Smooth muscle cell (in vitro differentiated cells): ENCODE measurements around the gene CWF19L2. TPM values are rescaled to one million over a fixed set of nuclear protein-coding genes. Genes with fewer than 3 reads are reported as not detected.

Experiments used
- DNase-seq: peaks from one replicate; lab custom pipeline; 2025; ENCODE audit not compliant: unreplicated experiment; lab: John Stamatoyannopoulos, UW
- H2AFZ ChIP-seq: fragments of 200-600 bp; sonication (generic); 2 replicates; pipeline ENCODE4 v1.6.0; 2016; ENCODE audit warnings: antibody characterized with exemption, low read depth, mild to moderate bottlenecking
- H3F3A ChIP-seq: fragments of 200-600 bp; sonication (generic); 2 replicates; pipeline ENCODE4 v1.6.0; 2017; ENCODE audit warnings: antibody characterized with exemption, low read depth
- H3K27ac ChIP-seq: fragments of 200-600 bp; sonication (generic); 2 replicates; pipeline ENCODE4 v1.5.1; 2016; ENCODE audit warnings: low read depth, mild to moderate bottlenecking
- H3K27me3 ChIP-seq: fragments of 200-600 bp; sonication (generic); 2 replicates; pipeline ENCODE4 v1.6.1; 2016; ENCODE audit warnings: low read depth, mild to moderate bottlenecking
- H3K36me3 ChIP-seq: fragments of 200-600 bp; sonication (generic); 2 replicates; pipeline ENCODE4 v1.5.1; 2016; ENCODE audit warnings: low read depth
- H3K4me1 ChIP-seq: fragments of 200-600 bp; sonication (generic); 2 replicates; pipeline ENCODE4 v1.5.1; 2016; ENCODE audit warnings: low read depth
- H3K4me2 ChIP-seq: fragments of 200-600 bp; sonication (generic); 2 replicates; pipeline ENCODE4 v1.6.0; 2016; ENCODE audit warnings: mild to moderate bottlenecking
- H3K4me3 ChIP-seq: fragments of 200-600 bp; sonication (generic); 2 replicates; pipeline ENCODE4 v1.5.1; 2016; ENCODE audit warnings: mild to moderate bottlenecking
- H3K79me2 ChIP-seq: fragments of 200-600 bp; sonication (generic); 2 replicates; pipeline ENCODE4 v1.6.0; 2016; ENCODE audit warnings: low read depth, mild to moderate bottlenecking
- H3K9ac ChIP-seq: fragments of 200-600 bp; sonication (generic); 2 replicates; pipeline ENCODE4 v1.6.0; 2016; ENCODE audit warnings: low read depth
- H3K9me3 ChIP-seq: fragments of 200-600 bp; sonication (generic); replicated peaks from 2 replicates; pipeline ENCODE4 v1.5.1; 2016; ENCODE audit warnings: low read depth
- H4K20me1 ChIP-seq: fragments of 200-600 bp; sonication (generic); 2 replicates; pipeline ENCODE4 v1.6.0; 2016; ENCODE audit warnings: low read depth
- WGBS: methylation state at CpG from one replicate; pipeline ENCODE4 v1.1.7; 2016; ENCODE audit warnings: low lambda C conversion rate; 5-methylcytosine and 5-hydroxymethylcytosine counted together
- polyA plus RNA-seq: library from polyadenylated mRNA; unstranded; fragments of >200 nt; fragmentation: Nextera tagmentation; extraction: Ambion mirVana; gene quantifications from 2 replicates; pipeline ENCODE4 v1.2.1, GENCODE V29; 2016
- total RNA-seq: library from RNA; depleted of rRNA; stranded (reverse); fragments of >200 nt; gene quantifications from 2 replicates; pipeline ENCODE4 v1.2.3, GENCODE V29; 2014
- TF ChIP-seq, protein P1 (sequence below): fragments of 200-600 bp; sonication (generic); IDR thresholded peaks from 2 replicates; pipeline ENCODE4 v1.5.1; 2017; ENCODE audit warnings: borderline replicate concordance, mild to moderate bottlenecking, antibody characterized with exemption; ENCODE audit not compliant: insufficient read depth, poor library complexity, severe bottlenecking

The CWF19L2 gene
- total and polyA plus RNA-seq, 2 experiments from 2014 or later = 4.2 to 17.6 TPM

DNA sequence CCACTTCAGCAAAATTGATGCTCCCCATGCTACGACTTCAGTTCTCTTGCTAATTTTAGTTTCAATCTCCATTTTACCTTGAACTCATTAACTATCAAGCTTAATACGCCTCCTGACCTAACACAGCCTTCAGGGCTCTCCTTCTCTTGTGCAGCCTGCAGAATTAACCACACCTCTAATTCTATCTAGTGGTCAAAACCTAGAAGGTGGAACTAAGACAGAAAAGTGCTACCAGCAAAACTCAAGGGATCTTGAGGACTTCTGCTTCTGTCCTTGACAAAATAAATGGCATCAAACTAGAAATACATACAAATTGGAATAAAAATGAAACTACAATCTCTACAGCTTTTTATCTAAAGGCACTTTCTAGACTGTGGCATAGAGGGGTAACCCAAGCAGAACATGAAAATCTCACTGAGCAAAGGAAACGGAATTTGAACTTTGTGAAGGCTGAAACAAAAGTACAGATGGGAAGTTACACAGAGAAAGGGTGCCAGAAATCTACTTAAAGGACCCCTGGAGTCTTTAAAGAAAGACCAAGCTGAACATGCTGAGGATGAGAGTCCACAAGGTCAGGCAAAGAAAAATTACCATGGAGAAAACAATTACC lies 10.7 kb downstream of the CWF19L2 start:
- WGBS = over 99% methylated on average over 3 of the region's 3 CpGs
- Histone ChIP-seq H3K27ac (no peak overlapping the region), H3K4me1 (no peaks in the 10 kb centered on the region), H3K9me3 (no peaks in the 10 kb centered on the region), H3K36me3 (peaks cover 1% of the 10 kb centered on the region), H3K9ac (no peak overlapping the region), H2AFZ (no peak overlapping the region), H3K4me2 (no peak overlapping the region), H3K4me3 (no peak overlapping the region), H3K79me2 (peaks cover 34% of the 10 kb centered on the region), H3K27me3 (no peaks in the 10 kb centered on the region), H3F3A (no peaks in the 10 kb centered on the region), H4K20me1 (no peaks in the 10 kb centered on the region)
- DNase-seq = no peak
- TF ChIP-seq, protein P1, sequence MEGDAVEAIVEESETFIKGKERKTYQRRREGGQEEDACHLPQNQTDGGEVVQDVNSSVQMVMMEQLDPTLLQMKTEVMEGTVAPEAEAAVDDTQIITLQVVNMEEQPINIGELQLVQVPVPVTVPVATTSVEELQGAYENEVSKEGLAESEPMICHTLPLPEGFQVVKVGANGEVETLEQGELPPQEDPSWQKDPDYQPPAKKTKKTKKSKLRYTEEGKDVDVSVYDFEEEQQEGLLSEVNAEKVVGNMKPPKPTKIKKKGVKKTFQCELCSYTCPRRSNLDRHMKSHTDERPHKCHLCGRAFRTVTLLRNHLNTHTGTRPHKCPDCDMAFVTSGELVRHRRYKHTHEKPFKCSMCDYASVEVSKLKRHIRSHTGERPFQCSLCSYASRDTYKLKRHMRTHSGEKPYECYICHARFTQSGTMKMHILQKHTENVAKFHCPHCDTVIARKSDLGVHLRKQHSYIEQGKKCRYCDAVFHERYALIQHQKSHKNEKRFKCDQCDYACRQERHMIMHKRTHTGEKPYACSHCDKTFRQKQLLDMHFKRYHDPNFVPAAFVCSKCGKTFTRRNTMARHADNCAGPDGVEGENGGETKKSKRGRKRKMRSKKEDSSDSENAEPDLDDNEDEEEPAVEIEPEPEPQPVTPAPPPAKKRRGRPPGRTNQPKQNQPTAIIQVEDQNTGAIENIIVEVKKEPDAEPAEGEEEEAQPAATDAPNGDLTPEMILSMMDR = no peak

DNA sequence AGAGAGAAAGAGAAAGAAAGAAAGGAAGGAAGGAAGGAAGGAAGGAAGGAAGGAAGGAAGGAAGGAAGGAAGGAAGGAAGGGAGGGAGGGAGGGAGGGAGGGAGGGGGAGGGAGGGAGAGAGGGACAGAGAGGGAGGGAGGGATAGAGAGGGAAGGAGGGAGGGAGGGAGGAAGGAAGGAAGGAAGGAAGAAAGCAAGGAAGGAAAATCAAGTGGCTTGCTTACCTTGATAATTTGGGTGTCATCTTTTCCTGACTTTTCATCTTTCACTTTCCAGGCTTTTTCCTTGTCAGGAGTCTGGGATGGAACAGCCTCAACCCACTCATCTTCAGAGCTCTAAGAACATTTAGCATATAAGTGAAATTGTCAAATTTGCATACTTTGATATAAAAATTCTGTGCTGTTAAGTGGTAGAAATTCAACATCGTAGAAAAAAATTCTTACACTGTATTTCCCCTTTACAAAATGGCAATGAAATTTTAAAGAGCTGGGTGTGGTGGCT lies 14.9 kb downstream of the CWF19L2 start:
- no peaks in the 10 kb centered on the region for H4K20me1 ChIP-seq
- peaks cover 9% of the 10 kb centered on the region for H3K79me2 ChIP-seq
- H3K9ac ChIP-seq = no peak overlapping the region
- peaks cover 14% of the 10 kb centered on the region for H3K36me3 ChIP-seq
- H3K27me3 ChIP-seq = no peaks in the 10 kb centered on the region
- H3K27ac ChIP-seq = no peak overlapping the region
- no peak overlapping the region for H2AFZ ChIP-seq
- H3K4me1 ChIP-seq = no peaks in the 10 kb centered on the region
- no peaks in the 10 kb centered on the region for H3F3A ChIP-seq
- H3K4me2 ChIP-seq = no peak overlapping the region
- TF ChIP-seq, protein P1 = no peak
- no peaks in the 10 kb centered on the region for H3K9me3 ChIP-seq
- no peak overlapping the region for H3K4me3 ChIP-seq
- WGBS = 100% methylated on average over 1 of the region's 1 CpG
- no peak for DNase-seq

DNA sequence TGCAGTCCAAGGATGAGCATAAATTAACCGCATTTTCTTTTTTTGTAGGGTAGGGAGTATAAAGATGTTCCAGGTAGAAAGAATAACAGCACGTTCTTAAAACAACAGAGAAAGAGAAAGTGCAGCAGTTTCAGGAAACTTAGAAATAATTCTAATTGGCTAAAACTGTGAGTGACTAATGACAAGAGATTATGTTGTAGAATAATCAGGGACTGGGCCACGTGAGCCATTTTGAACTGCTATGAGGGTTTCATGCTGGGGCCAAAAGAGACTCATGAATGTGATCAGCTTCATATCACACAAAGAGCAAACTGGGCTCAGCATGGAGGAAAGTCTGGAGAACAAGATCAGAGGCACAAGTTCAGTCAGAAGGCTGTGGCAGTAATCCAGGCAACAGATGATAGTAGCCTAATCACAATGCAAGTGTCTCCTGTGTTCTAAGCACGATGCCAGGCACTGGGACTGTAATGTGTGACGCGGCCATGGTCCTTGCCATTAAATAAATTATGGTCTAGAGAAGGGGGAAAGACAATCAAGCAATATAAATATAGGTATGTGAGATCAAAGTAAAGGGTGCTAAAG lies 17.9 kb downstream of the CWF19L2 start:
- Histone ChIP-seq H3K4me3 (no peak overlapping the region), H3K4me2 (no peak overlapping the region), H3K79me2 (peaks cover under 1% of the 10 kb centered on the region), H3K27me3 (no peaks in the 10 kb centered on the region), H3K9ac (no peak overlapping the region), H3F3A (no peaks in the 10 kb centered on the region), H3K9me3 (no peaks in the 10 kb centered on the region), H3K4me1 (no peaks in the 10 kb centered on the region), H3K27ac (no peak overlapping the region), H4K20me1 (no peaks in the 10 kb centered on the region), H3K36me3 (peaks cover 14% of the 10 kb centered on the region), H2AFZ (no peak overlapping the region)
- 93% methylated on average over 6 of the region's 6 CpGs for WGBS
- TF ChIP-seq, protein P1 = no peak
- no peak for DNase-seq
